Measurements from ENCODE around the gene C1QTNF3. TPM values are rescaled to one million over a fixed set of nuclear protein-coding genes. Genes with fewer than 3 reads are reported as not detected.

Gene C1QTNF3
- total RNA-seq, 2 experiments from 2014 or later, result 3.6 to 7.5 TPM

DNA sequence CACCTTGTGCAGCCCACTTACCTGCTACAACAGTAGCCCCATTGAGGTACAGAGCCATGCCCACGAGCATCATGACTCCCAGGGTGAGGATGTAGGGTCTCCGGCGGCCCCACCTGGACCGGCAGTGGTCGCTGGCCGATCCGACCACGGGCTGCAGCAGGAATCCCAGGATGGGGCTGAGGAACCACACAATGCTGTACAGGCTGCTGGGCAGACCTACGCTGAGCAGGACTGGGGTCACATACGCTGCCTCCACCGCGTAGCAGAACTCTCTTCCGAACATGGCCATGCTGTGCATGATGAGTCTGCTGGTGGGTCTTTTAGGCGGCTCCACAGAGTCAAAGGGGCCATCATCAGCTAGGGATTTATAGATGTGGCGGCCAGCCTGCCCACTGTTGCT lies 58.8 kb downstream of the C1QTNF3 start:
- Histone ChIP-seq H3K4me1 (ENCODE audit: insufficient read depth, low read length, poor library complexity, severe bottlenecking) (no peaks in the 10 kb centered on the region), H3K9me2 (ENCODE audit: insufficient read depth, low read length) (no peaks in the 10 kb centered on the region), H3K79me2 (ENCODE audit: insufficient read depth, low read depth, low read length) (no peaks in the 10 kb centered on the region), H3K27ac (ENCODE audit: low read depth, low read length, poor library complexity, severe bottlenecking) (no peak overlapping the region), H3K36me3 (ENCODE audit: insufficient read depth, low read length) (peaks cover 12% of the 10 kb centered on the region), H3K4me3 (ENCODE audit: low read depth, low read length, poor library complexity, severe bottlenecking) (no peak overlapping the region), H4K20me1 (ENCODE audit: insufficient read depth, low read length) (no peaks in the 10 kb centered on the region), H2AFZ (ENCODE audit: low read length) (no peak overlapping the region), H3K4me2 (ENCODE audit: low read length) (no peak overlapping the region), H3K9me3 (ENCODE audit: low read length) (no peaks in the 10 kb centered on the region)
- POLR2A ChIA-PET, result no interaction called here
- no peak for DNase-seq (ENCODE audit: low spot score)
- TF ChIP-seq, protein P1, sequence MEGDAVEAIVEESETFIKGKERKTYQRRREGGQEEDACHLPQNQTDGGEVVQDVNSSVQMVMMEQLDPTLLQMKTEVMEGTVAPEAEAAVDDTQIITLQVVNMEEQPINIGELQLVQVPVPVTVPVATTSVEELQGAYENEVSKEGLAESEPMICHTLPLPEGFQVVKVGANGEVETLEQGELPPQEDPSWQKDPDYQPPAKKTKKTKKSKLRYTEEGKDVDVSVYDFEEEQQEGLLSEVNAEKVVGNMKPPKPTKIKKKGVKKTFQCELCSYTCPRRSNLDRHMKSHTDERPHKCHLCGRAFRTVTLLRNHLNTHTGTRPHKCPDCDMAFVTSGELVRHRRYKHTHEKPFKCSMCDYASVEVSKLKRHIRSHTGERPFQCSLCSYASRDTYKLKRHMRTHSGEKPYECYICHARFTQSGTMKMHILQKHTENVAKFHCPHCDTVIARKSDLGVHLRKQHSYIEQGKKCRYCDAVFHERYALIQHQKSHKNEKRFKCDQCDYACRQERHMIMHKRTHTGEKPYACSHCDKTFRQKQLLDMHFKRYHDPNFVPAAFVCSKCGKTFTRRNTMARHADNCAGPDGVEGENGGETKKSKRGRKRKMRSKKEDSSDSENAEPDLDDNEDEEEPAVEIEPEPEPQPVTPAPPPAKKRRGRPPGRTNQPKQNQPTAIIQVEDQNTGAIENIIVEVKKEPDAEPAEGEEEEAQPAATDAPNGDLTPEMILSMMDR (conservative IDR thresholded peaks at IDR 0.05; ENCODE audit: low read length), result no peak
- TF ChIP-seq EZH2phosphoT487 (IDR thresholded peaks at IDR 0.05; ENCODE audit: borderline replicate concordance, low read depth, low read length), result no peak
- CTCF ChIA-PET (ENCODE audit: unreplicated experiment), result interaction anchor here (1.0 kb wide), 1 partner anchor 491 kb away, joined by 3 read pairs; no protein-coding TSS in a partner anchor
- intact Hi-C loops (cut with micrococcal nuclease; ENCODE audit: unreplicated experiment), result no loop called here
- BruUV-seq (replicated peaks), result no TSS peak

DNA sequence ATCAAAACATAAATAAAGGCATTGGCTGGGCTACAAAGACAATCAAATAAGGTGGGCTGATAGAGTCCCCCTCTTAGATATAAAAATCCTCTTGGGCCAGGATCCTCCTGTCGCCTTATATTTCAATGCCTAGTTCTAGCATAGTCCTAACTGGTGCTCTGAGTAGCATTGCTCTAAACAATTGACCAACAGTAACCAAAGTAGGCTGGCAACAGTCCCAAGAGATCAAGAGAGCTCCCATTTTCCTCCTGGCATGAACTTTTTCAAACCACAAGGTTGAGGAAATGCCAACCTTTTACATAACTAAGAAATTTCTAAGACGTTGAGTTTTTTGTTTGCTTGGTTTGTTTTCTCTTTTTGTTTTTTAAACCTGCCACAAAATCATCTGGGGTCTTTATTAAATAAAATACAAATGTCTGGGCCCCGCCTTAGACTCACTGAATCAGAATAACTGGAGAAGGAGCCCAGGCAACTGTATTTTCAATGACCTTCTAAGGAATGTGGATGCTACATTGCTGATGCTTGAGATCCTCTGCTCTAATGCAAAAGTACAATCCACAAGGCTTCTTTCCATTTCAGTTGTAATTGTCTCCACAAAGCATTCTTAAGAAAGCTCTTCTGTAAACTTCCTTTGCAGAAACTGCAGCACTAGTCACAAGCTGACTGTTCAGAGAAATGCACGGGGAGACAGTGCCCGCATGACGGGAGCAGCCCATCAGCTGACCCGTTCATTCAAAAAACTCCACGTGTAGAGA lies 61.4 kb downstream of the C1QTNF3 start:
- Histone ChIP-seq H3K4me3 (ENCODE audit: low read depth, low read length, poor library complexity, severe bottlenecking) (no peak overlapping the region), H3K79me2 (ENCODE audit: insufficient read depth, low read depth, low read length) (no peaks in the 10 kb centered on the region), H3K9me3 (ENCODE audit: low read length) (no peaks in the 10 kb centered on the region), H4K20me1 (ENCODE audit: insufficient read depth, low read length) (no peaks in the 10 kb centered on the region), H3K4me2 (ENCODE audit: low read length) (no peak overlapping the region), H2AFZ (ENCODE audit: low read length) (no peak overlapping the region), H3K4me1 (ENCODE audit: insufficient read depth, low read length, poor library complexity, severe bottlenecking) (no peaks in the 10 kb centered on the region), H3K9me2 (ENCODE audit: insufficient read depth, low read length) (no peaks in the 10 kb centered on the region), H3K36me3 (ENCODE audit: insufficient read depth, low read length) (no peaks in the 10 kb centered on the region), H3K27ac (ENCODE audit: low read depth, low read length, poor library complexity, severe bottlenecking) (no peak overlapping the region)
- intact Hi-C loops (cut with micrococcal nuclease; ENCODE audit: unreplicated experiment), result no loop called here
- no TSS peak for BruUV-seq (replicated peaks)
- TF ChIP-seq, protein P1 (conservative IDR thresholded peaks at IDR 0.05; ENCODE audit: low read length), result no peak
- no peak for TF ChIP-seq EZH2phosphoT487 (IDR thresholded peaks at IDR 0.05; ENCODE audit: borderline replicate concordance, low read depth, low read length)
- ChIA-PET POLR2A (interaction anchor here (0.6 to 1.2 kb wide), 2 partner anchors 32 to 95 kb away, joined by 3 read pairs; no protein-coding TSS in a partner anchor), CTCF (ENCODE audit: unreplicated experiment) (no interaction called here)
- no peak for DNase-seq (ENCODE audit: low spot score)

DNA sequence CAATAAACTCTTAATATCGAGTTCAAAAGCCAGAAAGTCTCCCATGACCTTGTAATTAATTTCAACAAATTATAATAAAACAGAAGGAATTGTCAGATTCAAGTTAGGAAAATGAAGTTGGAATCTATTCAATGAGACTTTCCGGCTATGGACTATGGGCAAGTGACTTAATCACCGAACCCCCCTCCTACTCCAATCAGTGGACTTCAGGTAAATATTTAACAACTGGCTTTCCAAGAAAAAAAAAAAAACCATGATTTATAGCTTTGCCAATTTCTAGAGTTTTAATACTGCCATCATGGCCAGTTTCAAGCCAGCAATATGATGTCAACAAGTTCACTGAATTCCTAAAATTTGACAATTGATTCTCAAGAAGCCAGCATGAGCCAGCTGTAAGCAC lies 63.0 kb downstream of the C1QTNF3 start:
- Histone ChIP-seq H3K9me3 (ENCODE audit: low read length) (no peaks in the 10 kb centered on the region), H2AFZ (ENCODE audit: low read length) (no peak overlapping the region), H4K20me1 (ENCODE audit: insufficient read depth, low read length) (no peaks in the 10 kb centered on the region), H3K9me2 (ENCODE audit: insufficient read depth, low read length) (no peaks in the 10 kb centered on the region), H3K4me1 (ENCODE audit: insufficient read depth, low read length, poor library complexity, severe bottlenecking) (no peaks in the 10 kb centered on the region), H3K79me2 (ENCODE audit: insufficient read depth, low read depth, low read length) (no peaks in the 10 kb centered on the region), H3K36me3 (ENCODE audit: insufficient read depth, low read length) (no peaks in the 10 kb centered on the region), H3K27ac (ENCODE audit: low read depth, low read length, poor library complexity, severe bottlenecking) (no peak overlapping the region), H3K4me3 (ENCODE audit: low read depth, low read length, poor library complexity, severe bottlenecking) (no peak overlapping the region), H3K4me2 (ENCODE audit: low read length) (no peak overlapping the region)
- intact Hi-C loops (cut with micrococcal nuclease; ENCODE audit: unreplicated experiment), result no loop called here
- DNase-seq (ENCODE audit: low spot score), result no peak
- TF ChIP-seq EZH2phosphoT487 (IDR thresholded peaks at IDR 0.05; ENCODE audit: borderline replicate concordance, low read depth, low read length), result no peak
- ChIA-PET CTCF (ENCODE audit: unreplicated experiment) (no interaction called here), POLR2A (interaction anchor here (2.6 kb wide), 1 partner anchor 17 kb away, joined by 10 read pairs; no protein-coding TSS in a partner anchor)
- BruUV-seq (replicated peaks), result no TSS peak

All from OCI-LY7 (cell line).